Fibroblast of mammary gland (primary cell): Measurements from ENCODE around the gene TTC8.

Experiments used
- DNase-seq: peaks from one replicate; pipeline ENCODE4 v3.0.0-alpha.2; 2010; ENCODE audit warnings: low read depth
- H3K4me3 ChIP-seq: 2 replicates; pipeline ENCODE4 v1.5.1; 2011; ENCODE audit warnings: low read depth, mild to moderate bottlenecking, low read length, moderate library complexity; ENCODE audit not compliant: control insufficient read depth
- CTCF ChIP-seq: conservative IDR thresholded peaks from 2 replicates; pipeline ENCODE4 v1.5.1; 2011; ENCODE audit warnings: low read depth, low read length, inconsistent platforms; ENCODE audit not compliant: control insufficient read depth, insufficient read depth

The TTC8 gene

GRCh38 chr14:88821888-88822287 is 2.6 kb upstream of the TTC8 start:
- no peak for TF ChIP-seq CTCF
- no peak overlapping the region for H3K4me3 ChIP-seq
- DNase-seq = no peak

GRCh38 chr14:88823968-88824313 is 510 bp upstream of the TTC8 start:
- DNase-seq = no peak
- H3K4me3 ChIP-seq = peak overlapping the region; percentile 76
- no peak for TF ChIP-seq CTCF

- DNase-seq = peak; percentile 35
- TF ChIP-seq CTCF = no peak
- H3K4me3 ChIP-seq = peak overlapping the region; percentile 76
Measured at GRCh38 chr14:88825078-88825458, 617 bp downstream of the TTC8 start.

- no peak for DNase-seq
- H3K4me3 ChIP-seq = peak overlapping the region; percentile 76
- TF ChIP-seq CTCF = no peak
Measured at GRCh38 chr14:88825503-88825902, 1.1 kb downstream of the TTC8 start.

GRCh38 chr14:88829188-88829587 is 4.7 kb downstream of the TTC8 start:
- H3K4me3 ChIP-seq = no peak overlapping the region
- DNase-seq = peak; percentile 41
- no peak for TF ChIP-seq CTCF

GRCh38 chr14:88829685-88830302 is 5.3 kb downstream of the TTC8 start:
- no peak overlapping the region for H3K4me3 ChIP-seq
- no peak for TF ChIP-seq CTCF
- DNase-seq = no peak

- no peak overlapping the region for H3K4me3 ChIP-seq
- TF ChIP-seq CTCF = no peak
- peak; percentile 81 for DNase-seq
Measured at GRCh38 chr14:88831284-88831683, 6.8 kb downstream of the TTC8 start.
